Astrocyte of the cerebellum (primary cell): Measurements from ENCODE around the gene TMED7.
"Not testable (repeated sequence)": the region's sequence is repeated elsewhere in the genome, so short reads cannot be mapped to it uniquely, and the experiment has no call there.

Source experiments
- DNase-seq: peaks from one replicate; pipeline ENCODE4 v3.0.0-alpha.2; 2011; ENCODE audit warnings: low read depth
- H3K4me3 ChIP-seq: 2 replicates; pipeline ENCODE4 v1.5.1; 2011; ENCODE audit warnings: mild to moderate bottlenecking, low read depth, low read length, moderate library complexity
- CTCF ChIP-seq: IDR thresholded peaks from 2 replicates; pipeline ENCODE4 v1.5.1; 2012; ENCODE audit warnings: low read length, low read depth, moderate library complexity, mild to moderate bottlenecking; ENCODE audit errors: missing control alignments
- in situ Hi-C: cut with HindIII; loops from 2 replicates; pipeline ENCODE4 v1.10.0; 2017; ENCODE audit warnings: low sequenced_read_pairs

The TMED7 gene

GRCh38 chr5:115657881-115658233 lies 32.0 kb upstream of the TMED7 start:
- peak; percentile 75 for DNase-seq
- in situ Hi-C loops, result no loop called here
- no peak overlapping the region for H3K4me3 ChIP-seq
- no peak for TF ChIP-seq CTCF

- in situ Hi-C loops, result no loop called here
- no peak overlapping the region for H3K4me3 ChIP-seq
- DNase-seq, result no peak
- no peak for TF ChIP-seq CTCF
These were observed 31.5 kb upstream of the TMED7 start for GRCh38 chr5:115657125-115657880.

- no peak for TF ChIP-seq CTCF
- in situ Hi-C loops, result no loop called here
These were observed 30.6 kb upstream of the TMED7 start for GRCh38 chr5:115656404-115656803.

GRCh38 chr5:115655994-115656393 lies 30.2 kb upstream of the TMED7 start:
- no peak for DNase-seq
- TF ChIP-seq CTCF, result no peak
- in situ Hi-C loops, result no loop called here
- no peak overlapping the region for H3K4me3 ChIP-seq

More at GRCh38 chr5:115656404-115656803, 30.6 kb upstream of the TMED7 start:
- H3K4me3 ChIP-seq, result no peak overlapping the region
- no peak for DNase-seq

- in situ Hi-C loops, result no loop called here
- DNase-seq, result no peak
- no peak for TF ChIP-seq CTCF
- H3K4me3 ChIP-seq, result no peak overlapping the region
These were observed 23.7 kb upstream of the TMED7 start for GRCh38 chr5:115649541-115649940.

- in situ Hi-C loops, result no loop called here
- H3K4me3 ChIP-seq, result no peak overlapping the region
- TF ChIP-seq CTCF, result no peak
- no peak for DNase-seq
These were observed 22.2 kb upstream of the TMED7 start for GRCh38 chr5:115648056-115648455.

- DNase-seq, H3K4me3 ChIP-seq, in situ Hi-C loops: not testable (repeated sequence)
These were observed 19.6 kb upstream of the TMED7 start for GRCh38 chr5:115645386-115645785.
